HCT116 (cell line): ENCODE measurements around the gene EIF4G3. TPM values are rescaled to one million over a fixed set of nuclear protein-coding genes. Genes with fewer than 3 reads are reported as not detected.

Experiments used
- ATAC-seq: fragments of 200-7000 bp; cut with Tn5 transposase; 2 replicates; pipeline ENCODE4 v1.9.1; 2020; ENCODE audit warnings: mild to moderate bottlenecking, moderate library complexity
- BruUV-seq: library from RNA; stranded (reverse); fragments of 400-500 nt; replicated peaks from 2 replicates; lab custom pipeline; 2021; lab: Mats Ljungman, UMichigan
- CTCF ChIA-PET: fragments of 300-600 bp; sonication (Branson Sonifier 250); formaldehyde crosslinking; loops from one replicate; lab custom pipeline; 2021; ENCODE audit warnings: antibody characterized with exemption; lab: Charles Lee
- POLR2A ChIA-PET: fragments of 300-600, 350-600 bp; sonication (Branson Sonifier 250); formaldehyde crosslinking; loops from one replicate; lab custom pipeline; 2021; ENCODE audit warnings: antibody characterized with exemption; lab: Charles Lee
- RAD21 ChIA-PET, 2 experiments: fragments of 300-600 bp; sonication (Branson Sonifier 250); formaldehyde crosslinking; loops; one replicate each; lab custom pipeline; 2023; ENCODE audit warnings: low total read pairs in 2 of 2; ENCODE audit not compliant: uncharacterized antibody in 2 of 2, unreplicated experiment in 2 of 2, low non-redundant PET in 1 of 2; lab: Charles Lee
- DNase-seq: peaks from one replicate; pipeline ENCODE4 v3.0.0-alpha.2; 2010; ENCODE audit warnings: low read depth, low spot score
- H2AFZ ChIP-seq: fragments of 200-600 bp; shearing (Covaris generic), sonication (generic); 2 replicates; pipeline ENCODE4 v1.6.1; 2017; ENCODE audit warnings: low read depth, mixed run types, mixed read lengths, antibody characterized with exemption, low read length; ENCODE audit not compliant: poor library complexity, severe bottlenecking
- H3K27ac ChIP-seq: 2 replicates; pipeline ENCODE4 v1.5.1; 2012; ENCODE audit warnings: low read depth, low read length
- H3K27me3 ChIP-seq: fragments of 200-600 bp; sonication (generic); 2 replicates; pipeline ENCODE4 v1.6.1; 2016; ENCODE audit warnings: mixed run types, low read length, mixed read lengths; ENCODE audit not compliant: insufficient read depth
- H3K36me3 ChIP-seq, 2 experiments: fragments of 200-500 bp in 1 of 2; fragments of 200-600 bp in 1 of 2; sonication (Bioruptor generic) in 1 of 2; sonication (generic) in 1 of 2; 2 replicates each; pipeline versions ENCODE4 v1.5.1 to v1.6.1; 2014 to 2016; ENCODE audit warnings: low read length in 2 of 2, inconsistent platforms in 1 of 2, mixed read lengths in 1 of 2, mixed run types in 1 of 2; ENCODE audit not compliant: insufficient read depth in 2 of 2, control insufficient read depth in 1 of 2
- H3K4me1 ChIP-seq, 2 experiments: fragments of 200-600 bp in 1 of 2; sonication (generic) in 1 of 2; 2 replicates each; pipeline versions ENCODE4 v1.5.1 to v1.6.1; 2012 to 2017; ENCODE audit warnings: low read length in 2 of 2, inconsistent platforms in 1 of 2, mild to moderate bottlenecking in 1 of 2, mixed read lengths in 1 of 2, mixed run types in 1 of 2, moderate library complexity in 1 of 2; ENCODE audit not compliant: insufficient read depth in 2 of 2, control insufficient read depth in 1 of 2
- H3K4me2 ChIP-seq: fragments of 200-600 bp; sonication (generic); 2 replicates; pipeline ENCODE4 v1.6.1; 2017; ENCODE audit warnings: mixed run types, low read length, mixed read lengths
- H3K4me3 ChIP-seq, 2 experiments: fragments of 200-600 bp in 1 of 2; sonication (generic) in 1 of 2; replicated peaks in 1 of 2; 2 replicates each; pipeline ENCODE4 v1.5.1; 2011 to 2016; ENCODE audit warnings: low read length in 2 of 2, control low read depth in 1 of 2, low read depth in 1 of 2, mild to moderate bottlenecking in 1 of 2, mixed read lengths in 1 of 2, mixed run types in 1 of 2
- H3K79me2 ChIP-seq: fragments of 200-600 bp; sonication (generic); 2 replicates; pipeline ENCODE4 v1.6.1; 2017; ENCODE audit warnings: mild to moderate bottlenecking, mixed run types, low read length, moderate library complexity, mixed read lengths; ENCODE audit not compliant: insufficient read depth
- H3K9ac ChIP-seq: fragments of 200-600 bp; sonication (generic); 2 replicates; pipeline ENCODE4 v1.6.1; 2016; ENCODE audit warnings: low read length, mixed read lengths
- H3K9me2 ChIP-seq: fragments of 200-600 bp; sonication (generic), shearing (Covaris generic); 2 replicates; pipeline ENCODE4 v1.6.1; 2017; ENCODE audit warnings: mixed run types, mild to moderate bottlenecking, moderate library complexity; ENCODE audit not compliant: insufficient read depth
- H3K9me3 ChIP-seq, 2 experiments: fragments of 200-500 bp in 1 of 2; fragments of 200-600 bp in 1 of 2; sonication (Bioruptor generic) in 1 of 2; sonication (generic) in 1 of 2; 2 replicates each; pipeline ENCODE4 v1.6.1; 2014 to 2017; ENCODE audit warnings: low read length in 2 of 2, mixed read lengths in 2 of 2, inconsistent platforms in 1 of 2, low read depth in 1 of 2, mild to moderate bottlenecking in 1 of 2, mixed run types in 1 of 2, moderate library complexity in 1 of 2; ENCODE audit not compliant: control insufficient read depth in 1 of 2, insufficient read depth in 1 of 2
- H4K20me1 ChIP-seq: fragments of 200-600 bp; sonication (generic), shearing (Covaris generic); 2 replicates; pipeline ENCODE4 v1.6.1; 2017; ENCODE audit warnings: mixed run types, mild to moderate bottlenecking, moderate library complexity; ENCODE audit not compliant: insufficient read depth
- ATF3 ChIP-seq: IDR thresholded peaks from 2 replicates; pipeline ENCODE4 v1.6.1; 2012
- CEBPB ChIP-seq: IDR thresholded peaks from 2 replicates; pipeline ENCODE4 v1.6.1; 2012; ENCODE audit warnings: low read depth
- EGR1 ChIP-seq: IDR thresholded peaks from 2 replicates; pipeline ENCODE4 v1.6.1; 2012; ENCODE audit warnings: low read depth
- EZH2 ChIP-seq: fragments of 200-600 bp; sonication (generic); IDR thresholded peaks from 2 replicates; pipeline ENCODE4 v1.6.1; 2017; ENCODE audit warnings: antibody characterized with exemption, mixed run types
- FOSL1 ChIP-seq: IDR thresholded peaks from 2 replicates; pipeline ENCODE4 v1.6.1; 2012; ENCODE audit warnings: low read depth
- JUND ChIP-seq: IDR thresholded peaks from 2 replicates; pipeline ENCODE4 v1.6.1; 2012
- POLR2A ChIP-seq: IDR thresholded peaks from 2 replicates; pipeline ENCODE4 v1.7.0; 2011; ENCODE audit warnings: borderline replicate concordance; ENCODE audit not compliant: insufficient read depth, insufficient read length; ENCODE audit errors: extremely low read depth
- POLR2AphosphoS5 ChIP-seq: IDR thresholded peaks from 2 replicates; pipeline ENCODE4 v1.6.1; 2011; ENCODE audit warnings: mild to moderate bottlenecking, low read depth, low read length, moderate library complexity
- SIN3A ChIP-seq: IDR thresholded peaks from 2 replicates; pipeline ENCODE4 v1.6.1; 2012; ENCODE audit warnings: low read depth
- SP1 ChIP-seq: IDR thresholded peaks from 2 replicates; pipeline ENCODE4 v1.6.1; 2012; ENCODE audit warnings: low read depth
- SRF ChIP-seq: IDR thresholded peaks from 2 replicates; pipeline ENCODE4 v1.6.1; 2012; ENCODE audit warnings: low read depth
- TCF7L2 ChIP-seq: IDR thresholded peaks from 2 replicates; pipeline ENCODE4 v1.7.0; 2011; ENCODE audit warnings: borderline replicate concordance, inconsistent platforms; ENCODE audit not compliant: insufficient read depth, insufficient read length; ENCODE audit errors: extremely low read depth
- YY1 ChIP-seq: IDR thresholded peaks from 2 replicates; pipeline ENCODE4 v1.6.1; 2011; ENCODE audit warnings: low read length, low read depth, moderate library complexity, mild to moderate bottlenecking; ENCODE audit not compliant: insufficient replicate concordance; ENCODE audit errors: extremely low read depth
- intact Hi-C: fragments of 100-400 bp; cut with micrococcal nuclease; formaldehyde crosslinking; loops from 2 replicates; pipeline ENCODE4 v1.10.0; 2022
- total RNA-seq: library from RNA; stranded (reverse); gene quantifications from one replicate; pipeline ENCODE4 v1.2.1, GENCODE V29; 2021; ENCODE audit not compliant: unreplicated experiment
- TF ChIP-seq, protein P1 (sequence below): IDR thresholded peaks from 2 replicates; pipeline ENCODE4 v1.6.1; 2011; ENCODE audit warnings: mild to moderate bottlenecking, low read length, moderate library complexity; ENCODE audit not compliant: insufficient replicate concordance; ENCODE audit errors: extremely low read depth

EIF4G3 gene
- total RNA-seq, 1 experiment from 2014 or later, result 40.1 TPM

DNA sequence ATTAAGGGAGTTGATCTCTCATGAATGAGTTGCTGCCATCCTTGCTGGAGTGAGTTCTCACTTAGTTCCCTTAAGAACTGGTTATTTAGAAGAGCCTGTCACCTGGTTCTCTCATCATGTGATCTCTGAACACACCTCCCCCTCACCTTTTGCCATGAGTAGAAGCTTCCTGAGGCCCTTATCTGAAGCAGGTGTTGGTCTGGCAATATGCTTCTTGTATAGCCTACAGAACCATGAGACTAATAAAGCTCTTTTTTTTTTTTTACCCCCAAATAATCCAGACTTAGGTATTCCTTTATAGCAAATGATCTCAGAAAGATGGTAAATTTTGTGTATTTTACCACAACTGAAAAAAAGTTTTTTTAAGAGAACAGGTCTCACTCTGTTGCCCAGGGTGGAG lies 158.0 kb downstream of the EIF4G3 start (continued):
- TF ChIP-seq SIN3A (no peak), FOSL1 (no peak), YY1 (no peak), SP1 (no peak), TCF7L2 (no peak)

DNA sequence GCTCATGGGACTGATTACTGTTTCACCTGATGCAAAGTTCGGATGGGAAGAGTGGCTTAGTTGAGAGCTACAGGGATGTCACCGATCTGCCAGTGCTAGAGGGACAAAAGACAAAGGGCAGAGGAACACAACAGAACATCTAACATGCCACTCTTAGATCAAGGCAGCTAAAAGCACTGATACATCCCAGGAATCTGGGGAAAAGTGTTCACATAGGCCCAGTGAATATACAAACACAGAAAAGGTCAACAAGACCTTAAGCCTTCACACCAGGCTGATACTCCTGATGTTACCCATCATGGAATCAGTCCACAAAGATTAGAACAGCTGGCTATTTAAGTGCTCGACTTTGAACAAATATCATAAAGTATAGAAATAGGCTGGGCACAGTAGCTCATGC lies 163.2 kb downstream of the EIF4G3 start:
- Histone ChIP-seq H3K79me2 (peaks cover 7% of the 10 kb centered on the region), H2AFZ (no peak overlapping the region), H3K9ac (no peak overlapping the region), H3K4me1 (peaks cover 2 to 8% of the 10 kb centered on the region in 2 experiments; a peak in 2 of 4 replicates), H3K4me2 (no peak overlapping the region), H4K20me1 (no peaks in the 10 kb centered on the region), H3K36me3 (no peaks in the 10 kb centered on the region), H3K9me2 (no peaks in the 10 kb centered on the region), H3K9me3 (no peaks in the 10 kb centered on the region), H3K27ac (no peak overlapping the region), H3K4me3 (no peak overlapping the region), H3K27me3 (no peaks in the 10 kb centered on the region)
- TF ChIP-seq ATF3 (no peak), POLR2AphosphoS5 (no peak), EGR1 (no peak), SRF (no peak), POLR2A (no peak), JUND (no peak), CEBPB (no peak), EZH2 (no peak), SP1 (no peak)
- TF ChIP-seq, protein P1, sequence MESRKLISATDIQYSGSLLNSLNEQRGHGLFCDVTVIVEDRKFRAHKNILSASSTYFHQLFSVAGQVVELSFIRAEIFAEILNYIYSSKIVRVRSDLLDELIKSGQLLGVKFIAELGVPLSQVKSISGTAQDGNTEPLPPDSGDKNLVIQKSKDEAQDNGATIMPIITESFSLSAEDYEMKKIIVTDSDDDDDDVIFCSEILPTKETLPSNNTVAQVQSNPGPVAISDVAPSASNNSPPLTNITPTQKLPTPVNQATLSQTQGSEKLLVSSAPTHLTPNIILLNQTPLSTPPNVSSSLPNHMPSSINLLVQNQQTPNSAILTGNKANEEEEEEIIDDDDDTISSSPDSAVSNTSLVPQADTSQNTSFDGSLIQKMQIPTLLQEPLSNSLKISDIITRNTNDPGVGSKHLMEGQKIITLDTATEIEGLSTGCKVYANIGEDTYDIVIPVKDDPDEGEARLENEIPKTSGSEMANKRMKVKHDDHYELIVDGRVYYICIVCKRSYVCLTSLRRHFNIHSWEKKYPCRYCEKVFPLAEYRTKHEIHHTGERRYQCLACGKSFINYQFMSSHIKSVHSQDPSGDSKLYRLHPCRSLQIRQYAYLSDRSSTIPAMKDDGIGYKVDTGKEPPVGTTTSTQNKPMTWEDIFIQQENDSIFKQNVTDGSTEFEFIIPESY, result no peak
- ChIA-PET CTCF (no interaction called here), POLR2A (no interaction called here), RAD21 (no interaction called here)
- intact Hi-C loops, result no loop called here
- DNase-seq (no peak), ATAC-seq (no peak)
- BruUV-seq, result no TSS peak
